Naive thymus-derived CD4-positive, alpha-beta T cell (primary cell): ENCODE measurements around the gene SMPD1. TPM values are rescaled to one million over a fixed set of nuclear protein-coding genes. Genes with fewer than 3 reads are reported as not detected.

Experiments
- ATAC-seq: fragments of 150-1000 bp; cut with Tn5 transposase; 2 replicates; pipeline ENCODE4 v1.10.0; 2021; ENCODE audit warnings: mild to moderate bottlenecking, moderate library complexity
- CTCF ChIA-PET: fragments of 350-600 bp; sonication (Branson Sonifier 250); formaldehyde crosslinking; loops from one replicate; lab custom pipeline; 2021; ENCODE audit warnings: antibody characterized with exemption; lab: Charles Lee
- POLR2A ChIA-PET: fragments of 350-600 bp; sonication (Branson Sonifier 250); formaldehyde crosslinking; loops from one replicate; lab custom pipeline; 2021; ENCODE audit warnings: antibody characterized with exemption, inconsistent platforms; lab: Charles Lee
- DNase-seq, 9 donors: peaks; one replicate each; pipeline versions ENCODE4 v3.0.0 to v3.0.0-alpha.2; 2020 to 2022; ENCODE audit warnings: mixed read lengths in 1 of 9
- H3K27ac ChIP-seq: one replicate; pipeline ENCODE4 v1.7.0; 2013; ENCODE audit warnings: mild to moderate bottlenecking, low read depth, low read length, moderate library complexity
- H3K27me3 ChIP-seq, 2 donors: one replicate each; pipeline ENCODE4 v1.7.0; 2013; ENCODE audit warnings: low read length in 2 of 2, mild to moderate bottlenecking in 2 of 2, moderate library complexity in 2 of 2; ENCODE audit not compliant: control insufficient read depth in 2 of 2, insufficient read depth in 2 of 2
- H3K36me3 ChIP-seq, 3 experiments: 1 replicate in 2 of 3; 2 replicates in 1 of 3; pipeline ENCODE4 v1.7.0; 2013; ENCODE audit warnings: low read length in 3 of 3, mild to moderate bottlenecking in 3 of 3, moderate library complexity in 1 of 3; ENCODE audit not compliant: insufficient read depth in 3 of 3, control insufficient read depth in 2 of 3
- H3K4me1 ChIP-seq, 2 donors: one replicate each; pipeline ENCODE4 v1.7.0; 2013; ENCODE audit warnings: low read length in 2 of 2, mild to moderate bottlenecking in 2 of 2, moderate library complexity in 1 of 2; ENCODE audit not compliant: control insufficient read depth in 2 of 2, insufficient read depth in 2 of 2
- H3K4me3 ChIP-seq: 2 replicates; pipeline ENCODE4 v1.7.0; 2013; ENCODE audit warnings: mild to moderate bottlenecking, low read length
- H3K9me3 ChIP-seq, 3 experiments: 1 replicate in 2 of 3; 2 replicates in 1 of 3; pipeline ENCODE4 v1.7.0; 2013; ENCODE audit warnings: low read length in 3 of 3; ENCODE audit not compliant: control insufficient read depth in 2 of 3
- H3K27ac Mint-ChIP-seq, 9 donors: one replicate each; pipeline ENCODE4 v1.8.0; 2020 to 2022; ENCODE audit warnings: mixed read lengths in 9 of 9, mild to moderate bottlenecking in 8 of 9, moderate library complexity in 5 of 9, inconsistent platforms in 2 of 9
- H3K27me3 Mint-ChIP-seq, 5 donors: one replicate each; pipeline ENCODE4 v1.8.0; 2021 to 2022; ENCODE audit warnings: mixed read lengths in 5 of 5, mild to moderate bottlenecking in 1 of 5
- H3K36me3 Mint-ChIP-seq, 5 donors: one replicate each; pipeline ENCODE4 v1.8.0; 2020 to 2022; ENCODE audit warnings: mixed read lengths in 5 of 5, mild to moderate bottlenecking in 3 of 5, inconsistent platforms in 1 of 5
- H3K4me1 Mint-ChIP-seq, 7 donors: one replicate each; pipeline ENCODE4 v1.8.0; 2020 to 2022; ENCODE audit warnings: mixed read lengths in 7 of 7, mild to moderate bottlenecking in 3 of 7, inconsistent platforms in 1 of 7
- H3K4me3 Mint-ChIP-seq, 10 donors: one replicate each; pipeline ENCODE4 v1.8.0; 2020 to 2022; ENCODE audit warnings: mild to moderate bottlenecking in 10 of 10, mixed read lengths in 10 of 10, moderate library complexity in 6 of 10, inconsistent platforms in 2 of 10
- H3K9me3 Mint-ChIP-seq, 11 donors: one replicate each; pipeline ENCODE4 v1.8.0; 2020 to 2022; ENCODE audit warnings: mixed read lengths in 11 of 11, mild to moderate bottlenecking in 4 of 11, inconsistent platforms in 1 of 11, moderate library complexity in 1 of 11
- intact Hi-C, 2 donors: fragments of 100-400 bp; cut with micrococcal nuclease; formaldehyde crosslinking; loops; one replicate each; pipeline ENCODE4 v1.15.1; 2023
- polyA plus RNA-seq, 2 donors: library from polyadenylated mRNA; unstranded; fragments of 300-500 nt; fragmentation: Illumina TruSeq; gene quantifications; one replicate each; pipeline ENCODE4 v1.2.3, GENCODE V29; 2021
- total RNA-seq, 6 experiments: library from RNA in 5 of 6; stranded (reverse) in 5 of 6; gene quantifications; 1 replicate in 5 of 6; 2 replicates in 1 of 6; pipeline ENCODE4 v1.2.3 and lab custom pipeline; 2021 to 2026

The SMPD1 gene
- total and polyA plus RNA-seq, 7 experiments from 2014 or later = 34.5 to 70.9 (median 48.4) TPM

DNA sequence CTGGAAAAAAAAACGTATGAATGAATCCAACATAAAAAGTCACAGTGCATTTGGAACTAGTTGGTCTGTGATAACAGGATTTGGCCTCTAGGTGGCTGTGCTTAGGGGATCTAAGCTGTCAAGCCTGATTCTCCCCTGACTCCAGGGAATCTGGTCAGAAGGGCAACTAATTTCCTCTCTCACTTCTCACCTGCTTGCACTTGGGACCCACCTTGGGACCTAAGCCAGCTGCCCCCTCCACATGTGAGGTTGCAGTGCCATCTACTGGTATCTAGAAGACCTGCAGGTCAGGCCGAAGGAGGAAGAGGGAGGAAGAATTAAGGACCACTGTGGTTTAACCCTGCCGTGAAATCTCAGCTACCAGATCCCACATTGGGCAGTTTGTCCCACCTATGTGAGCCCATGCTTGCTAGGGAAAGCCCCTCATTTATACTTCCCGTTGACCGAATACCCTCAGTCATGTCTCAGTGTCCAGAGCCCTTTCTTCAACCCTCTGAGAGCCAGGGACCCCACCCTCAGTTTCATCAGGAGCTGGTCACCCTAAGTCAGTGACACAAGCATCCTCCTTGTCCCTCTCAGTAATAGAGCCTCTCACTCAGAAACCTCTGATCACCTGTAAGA, 36.8 kb upstream of the SMPD1 start:
- ATAC-seq (peak; percentile 79), DNase-seq (peak in 8 of 9 donors; percentile 23 to 64 (median 53))
- ChIA-PET POLR2A (interaction anchor here (0.6 to 0.8 kb wide), 2 partner anchors 64 to 136 kb away, joined by 3 read pairs; no protein-coding TSS in a partner anchor), CTCF (interaction anchor here (0.9 to 4.7 kb wide), 8 partner anchors 10 to 1717 kb away, joined by 3 to 27 read pairs (median 8); partner anchors contain the start of gene OR51D1)
- no peaks in the 10 kb centered on the region for H3K36me3 Mint-ChIP-seq
- H3K27ac ChIP-seq = no peak overlapping the region
- no peaks in the 10 kb centered on the region for H3K9me3 Mint-ChIP-seq
- no peaks in the 10 kb centered on the region for H3K36me3 ChIP-seq
- no peaks in the 10 kb centered on the region for H3K27me3 ChIP-seq
- H3K27ac Mint-ChIP-seq = peak overlapping the region in 2 of 9 donors; percentile 42 to 66
- intact Hi-C loops = loop anchor here (1.0 to 5.0 kb wide), 6 partner anchors 33 to 361 kb away; partner anchors contain the start of gene CAVIN3 (in 1 of the 2)
- peaks cover 0 to 12% (median 0%) of the 10 kb centered on the region in 7 donors for H3K4me1 Mint-ChIP-seq
- H3K27me3 Mint-ChIP-seq = peaks cover 0 to 8% (median 0%) of the 10 kb centered on the region in 5 donors
- H3K4me1 ChIP-seq = no peaks in the 10 kb centered on the region
- H3K4me3 Mint-ChIP-seq = no peak overlapping the region
- H3K9me3 ChIP-seq = no peaks in the 10 kb centered on the region
- H3K4me3 ChIP-seq = no peak overlapping the region

GRCh38 chr11:6354651-6355485, 35.4 kb upstream of the SMPD1 start:
- H3K27ac Mint-ChIP-seq = peak overlapping the region in 1 of 9 donors; percentile 36
- H3K27ac ChIP-seq = no peak overlapping the region
- ChIA-PET POLR2A (interaction anchor here (0.8 kb wide), 1 partner anchor 65 kb away, joined by 3 read pairs; no protein-coding TSS in a partner anchor), CTCF (interaction anchor here (0.6 to 4.7 kb wide), 5 partner anchors 24 to 757 kb away, joined by 3 to 27 read pairs (median 9); no protein-coding TSS in a partner anchor)
- H3K9me3 ChIP-seq = no peaks in the 10 kb centered on the region
- H3K4me1 Mint-ChIP-seq = peaks cover 0 to 12% (median 0%) of the 10 kb centered on the region in 7 donors
- no peaks in the 10 kb centered on the region for H3K9me3 Mint-ChIP-seq
- H3K4me3 ChIP-seq = no peak overlapping the region
- no peak overlapping the region for H3K4me3 Mint-ChIP-seq
- no peaks in the 10 kb centered on the region for H3K27me3 ChIP-seq
- ATAC-seq = no peak
- H3K36me3 ChIP-seq = no peaks in the 10 kb centered on the region
- H3K36me3 Mint-ChIP-seq = no peaks in the 10 kb centered on the region
- no peaks in the 10 kb centered on the region for H3K4me1 ChIP-seq
- no peak for DNase-seq
- intact Hi-C loops = loop anchor here in 1 of 2 donors (5.0 kb wide), 1 partner anchor 58 kb away; no protein-coding TSS in a partner anchor
- peaks cover 0 to 8% (median 0%) of the 10 kb centered on the region in 5 donors for H3K27me3 Mint-ChIP-seq

DNA sequence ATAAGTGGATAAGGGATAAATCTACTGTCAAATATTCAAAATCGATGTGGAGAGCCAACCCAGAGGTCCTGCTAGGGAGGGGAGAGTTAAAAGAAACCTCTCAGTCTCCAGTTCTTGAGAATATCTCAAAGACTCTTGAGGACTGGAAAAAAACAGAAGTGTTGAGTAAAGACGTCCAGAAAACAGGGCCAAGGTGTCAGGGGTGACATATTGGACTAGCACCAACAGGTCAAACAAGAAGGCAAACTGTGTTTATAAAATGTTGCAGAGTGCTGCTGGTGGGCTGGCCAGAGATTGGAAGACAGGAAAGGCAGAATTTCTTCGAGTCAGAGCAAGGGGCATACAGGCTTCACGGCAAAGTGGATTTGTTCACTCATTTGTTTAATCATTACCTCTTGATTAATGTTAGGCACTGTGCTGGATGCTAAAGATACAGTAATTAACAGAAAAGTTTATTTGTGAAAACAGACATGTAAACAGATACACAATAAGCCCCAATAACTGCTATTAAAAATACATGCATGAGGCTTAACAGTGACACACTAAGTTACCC, 33.7 kb upstream of the SMPD1 start:
- no peaks in the 10 kb centered on the region for H3K9me3 ChIP-seq
- H3K27ac ChIP-seq = no peak overlapping the region
- Mint-ChIP-seq H3K4me1 (peaks cover 0 to 12% (median 0%) of the 10 kb centered on the region in 7 donors), H3K4me3 (no peak overlapping the region), H3K36me3 (no peaks in the 10 kb centered on the region), H3K27me3 (peaks cover 0 to 8% (median 0%) of the 10 kb centered on the region in 5 donors), H3K9me3 (peaks cover 0 to 2% (median 0%) of the 10 kb centered on the region in 11 donors), H3K27ac (no peak overlapping the region)
- H3K4me3 ChIP-seq = no peak overlapping the region
- intact Hi-C loops = no loop called here
- no peaks in the 10 kb centered on the region for H3K36me3 ChIP-seq
- DNase-seq = no peak
- no peaks in the 10 kb centered on the region for H3K4me1 ChIP-seq
- ChIA-PET POLR2A (interaction anchor here (0.6 kb wide), 2 partner anchors 41 to 394 kb away, joined by 3 read pairs; no protein-coding TSS in a partner anchor), CTCF (no interaction called here)
- H3K27me3 ChIP-seq = no peaks in the 10 kb centered on the region
- ATAC-seq = no peak

DNA sequence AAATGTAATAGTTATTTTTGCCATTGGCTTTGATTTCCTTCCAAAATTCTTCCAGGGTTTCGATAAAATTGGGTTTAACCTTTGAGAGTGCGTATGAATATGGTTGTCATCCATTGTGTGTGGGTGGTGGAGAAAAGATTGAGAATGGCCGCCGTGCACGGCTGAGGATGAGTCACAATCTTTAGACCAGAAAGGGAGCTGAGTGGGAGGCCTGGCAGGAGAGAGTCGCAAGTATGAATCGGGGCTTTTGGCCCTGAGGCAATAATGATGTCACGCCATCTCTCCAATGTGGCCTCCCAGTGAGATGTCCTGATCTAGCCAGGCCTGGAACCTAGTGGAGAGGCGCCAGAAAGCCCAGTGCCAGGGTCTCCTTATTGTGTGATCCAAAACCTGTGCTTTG, 33.1 kb upstream of the SMPD1 start:
- POLR2A ChIA-PET = no interaction called here
- no peaks in the 10 kb centered on the region for H3K36me3 ChIP-seq
- peaks cover 0 to 2% (median 0%) of the 10 kb centered on the region in 11 donors for H3K9me3 Mint-ChIP-seq
- H3K4me3 ChIP-seq = no peak overlapping the region
- H3K27me3 ChIP-seq = no peaks in the 10 kb centered on the region
- H3K27ac ChIP-seq = no peak overlapping the region
- no peaks in the 10 kb centered on the region for H3K4me1 ChIP-seq
- no peaks in the 10 kb centered on the region for H3K36me3 Mint-ChIP-seq
- peaks cover 0 to 8% (median 0%) of the 10 kb centered on the region in 7 donors for H3K4me1 Mint-ChIP-seq
- intact Hi-C loops = no loop called here
- no peak overlapping the region for H3K27ac Mint-ChIP-seq
- no peak overlapping the region for H3K4me3 Mint-ChIP-seq
- H3K9me3 ChIP-seq = no peaks in the 10 kb centered on the region
- CTCF ChIA-PET = no interaction called here
- H3K27me3 Mint-ChIP-seq = peaks cover 0 to 8% (median 0%) of the 10 kb centered on the region in 5 donors
- DNase-seq (peak in 1 of 9 donors; percentile 49), ATAC-seq (no peak)

DNA sequence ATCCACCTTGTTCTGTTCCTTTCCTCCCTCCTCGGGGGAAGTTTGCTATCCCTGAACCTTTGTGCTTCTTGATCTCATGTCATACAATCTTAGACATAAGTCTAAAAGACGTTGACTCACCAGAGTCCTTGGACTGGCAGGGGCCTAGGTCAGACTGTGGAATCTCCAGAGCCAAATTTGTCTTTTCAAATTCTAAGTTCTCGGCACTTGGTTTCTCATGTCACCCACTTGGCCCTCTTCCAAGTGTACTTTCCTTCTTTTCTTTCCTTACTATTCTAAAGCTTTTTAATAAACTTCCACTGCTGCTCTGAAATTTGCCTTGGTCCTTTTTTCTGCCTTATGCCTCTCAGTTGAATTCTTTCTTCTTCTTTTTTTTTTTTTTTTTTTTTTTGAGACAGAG, 30.1 kb upstream of the SMPD1 start:
- no peaks in the 10 kb centered on the region for H3K9me3 ChIP-seq
- no peaks in the 10 kb centered on the region for H3K27me3 Mint-ChIP-seq
- peaks cover 0 to 2% (median 0%) of the 10 kb centered on the region in 7 donors for H3K4me1 Mint-ChIP-seq
- no peaks in the 10 kb centered on the region for H3K36me3 ChIP-seq
- H3K4me3 ChIP-seq = no peak overlapping the region
- ATAC-seq (no peak), DNase-seq (no peak)
- CTCF ChIA-PET = interaction anchor here (0.6 to 1.3 kb wide), 4 partner anchors 9 to 746 kb away, joined by 3 to 5 read pairs (median 3); no protein-coding TSS in a partner anchor
- no peaks in the 10 kb centered on the region for H3K4me1 ChIP-seq
- H3K4me3 Mint-ChIP-seq = no peak overlapping the region
- H3K27ac Mint-ChIP-seq = no peak overlapping the region
- H3K36me3 Mint-ChIP-seq = no peaks in the 10 kb centered on the region
- intact Hi-C loops = no loop called here
- H3K27ac ChIP-seq = no peak overlapping the region
- H3K27me3 ChIP-seq = no peaks in the 10 kb centered on the region
- H3K9me3 Mint-ChIP-seq = peaks cover 0 to 2% (median 0%) of the 10 kb centered on the region in 11 donors
- POLR2A ChIA-PET = interaction anchor here (1.0 kb wide), 1 partner anchor 8 kb away, joined by 3 read pairs; no protein-coding TSS in a partner anchor
